Neural cell (in vitro differentiated cells): ENCODE measurements around the gene BRD8. TPM values are rescaled to one million over a fixed set of nuclear protein-coding genes. Genes with fewer than 3 reads are reported as not detected.
"Not testable (repeated sequence)": the region's sequence is repeated elsewhere in the genome, so short reads cannot be mapped to it uniquely, and the experiment has no call there.

Experiments used
- H2AFZ ChIP-seq: fragments of 200-600, 300-800 bp; sonication (generic), shearing (Covaris generic); 2 replicates; pipeline ENCODE4 v1.6.0; 2014; ENCODE audit warnings: low read depth, mild to moderate bottlenecking, antibody characterized with exemption, low read length, moderate library complexity
- H3F3A ChIP-seq: fragments of 200-600 bp; shearing (Covaris generic); 2 replicates; pipeline ENCODE4 v1.6.1; 2016; ENCODE audit warnings: mild to moderate bottlenecking, moderate library complexity, mixed read lengths, antibody characterized with exemption, low read length; ENCODE audit not compliant: insufficient read depth, poor library complexity, severe bottlenecking
- H3K27ac ChIP-seq: fragments of 200-600, 300-800 bp; sonication (generic), shearing (Covaris generic); 2 replicates; pipeline ENCODE4 v1.5.1; 2014; ENCODE audit warnings: mild to moderate bottlenecking, low read length, moderate library complexity
- H3K27me3 ChIP-seq: fragments of 300-800, 200-600 bp; sonication (generic), shearing (Covaris generic); 2 replicates; pipeline ENCODE4 v1.6.0; 2014; ENCODE audit warnings: mild to moderate bottlenecking, low read depth, low read length, moderate library complexity; ENCODE audit not compliant: insufficient read depth
- H3K36me3 ChIP-seq: fragments of 300-800, 200-600 bp; sonication (generic), shearing (Covaris generic); 2 replicates; pipeline ENCODE4 v1.5.1; 2014; ENCODE audit warnings: mild to moderate bottlenecking, antibody characterized with exemption, low read length, moderate library complexity; ENCODE audit not compliant: insufficient read depth
- H3K4me2 ChIP-seq: fragments of 300-800, 200-600 bp; sonication (generic), shearing (Covaris generic); 2 replicates; pipeline ENCODE4 v1.6.0; 2014; ENCODE audit warnings: mild to moderate bottlenecking, low read length
- H3K4me3 ChIP-seq: fragments of 300-800, 200-600 bp; sonication (generic), shearing (Covaris generic); 2 replicates; pipeline ENCODE4 v1.5.1; 2014; ENCODE audit warnings: mild to moderate bottlenecking, low read length, moderate library complexity
- H3K79me2 ChIP-seq: fragments of 200-600 bp; shearing (Covaris generic); replicated peaks from 2 replicates; pipeline ENCODE4 v1.6.0; 2014; ENCODE audit warnings: mild to moderate bottlenecking, low read length, moderate library complexity; ENCODE audit not compliant: insufficient read depth
- H3K9ac ChIP-seq: fragments of 300-800, 200-600 bp; sonication (generic), shearing (Covaris generic); 2 replicates; pipeline ENCODE4 v1.6.1; 2016; ENCODE audit warnings: mild to moderate bottlenecking, low read length, mixed read lengths
- H3K9me2 ChIP-seq: fragments of 200-600 bp; shearing (Covaris generic); 2 replicates; pipeline ENCODE4 v1.6.1; 2016; ENCODE audit warnings: mild to moderate bottlenecking, low read length, mixed read lengths; ENCODE audit not compliant: insufficient read depth
- H3K9me3 ChIP-seq: fragments of 200-600, 300-800 bp; sonication (generic), shearing (Covaris generic); 2 replicates; pipeline ENCODE4 v1.6.1; 2016; ENCODE audit warnings: mild to moderate bottlenecking, mixed run types, low read length, moderate library complexity, mixed read lengths
- H4K20me1 ChIP-seq: fragments of 200-600 bp; shearing (Covaris generic); 2 replicates; pipeline ENCODE4 v1.6.1; 2016; ENCODE audit warnings: mild to moderate bottlenecking, mixed run types; ENCODE audit not compliant: insufficient read depth
- EP300 ChIP-seq: fragments of 450-650 bp; conservative IDR thresholded peaks from 2 replicates; pipeline ENCODE4 v1.6.1; 2014; ENCODE audit warnings: antibody characterized with exemption, mild to moderate bottlenecking, moderate library complexity; ENCODE audit not compliant: poor library complexity, severe bottlenecking
- EZH2 ChIP-seq: fragments of 200-600, 300-800 bp; shearing (Covaris generic), sonication (generic); IDR thresholded peaks from 2 replicates; pipeline ENCODE4 v1.6.1; 2014; ENCODE audit warnings: antibody characterized with exemption, low read length, borderline replicate concordance, mild to moderate bottlenecking; ENCODE audit not compliant: insufficient read depth, poor library complexity, severe bottlenecking
- MXI1 ChIP-seq: fragments of 450-650 bp; conservative IDR thresholded peaks from 2 replicates; pipeline ENCODE4 v1.6.1; 2014; ENCODE audit warnings: antibody characterized with exemption, mild to moderate bottlenecking; ENCODE audit not compliant: poor library complexity, severe bottlenecking
- POLR2AphosphoS5 ChIP-seq: IDR thresholded peaks from 2 replicates; pipeline ENCODE4 v1.6.1; 2012
- RAD21 ChIP-seq: fragments of 450-650 bp; conservative IDR thresholded peaks from 2 replicates; pipeline ENCODE4 v1.6.1; 2014; ENCODE audit warnings: antibody characterized with exemption, mild to moderate bottlenecking, moderate library complexity
- SMC3 ChIP-seq: fragments of 450-650 bp; conservative IDR thresholded peaks from 2 replicates; pipeline ENCODE4 v1.6.1; 2014; ENCODE audit warnings: antibody characterized with exemption, mild to moderate bottlenecking, moderate library complexity; ENCODE audit not compliant: poor library complexity
- TAF1 ChIP-seq: IDR thresholded peaks from 2 replicates; pipeline ENCODE4 v1.6.1; 2012; ENCODE audit warnings: low read depth
- polyA plus RNA-seq: library from polyadenylated mRNA; depleted of rRNA; stranded (reverse); fragments of >200 nt; gene quantifications from 2 replicates; pipeline ENCODE4 v1.2.3, GENCODE V29; 2014
- TF ChIP-seq, protein P1 (sequence below): fragments of 450-650 bp; IDR thresholded peaks from 2 replicates; pipeline ENCODE4 v1.5.1; 2014; ENCODE audit warnings: antibody characterized with exemption, mild to moderate bottlenecking, moderate library complexity; ENCODE audit not compliant: poor library complexity, severe bottlenecking
- TF ChIP-seq, protein P2 (sequence below): IDR thresholded peaks from 2 replicates; pipeline ENCODE4 v1.6.1; 2012; ENCODE audit warnings: borderline replicate concordance

The BRD8 gene
- polyA plus RNA-seq, 1 donor from 2014 or later = 96.1 TPM

DNA sequence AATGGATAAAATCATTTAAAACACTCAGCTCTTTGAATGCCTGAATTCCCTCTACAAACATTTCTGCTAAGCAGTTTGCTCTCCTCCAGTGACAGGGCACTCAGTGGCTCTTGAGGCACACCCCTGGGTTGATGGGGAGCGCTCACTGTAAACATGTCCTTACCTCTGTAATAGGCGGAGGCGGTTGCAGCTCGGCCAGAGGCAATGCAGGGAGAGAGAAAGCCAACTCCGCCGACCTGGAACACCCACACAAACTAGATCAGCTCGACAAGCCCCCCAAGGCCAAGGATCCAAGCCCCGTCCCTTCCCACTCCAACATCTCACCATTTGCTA, 34.4 kb upstream of the BRD8 start:
- H2AFZ ChIP-seq = peak overlapping the region; percentile 83
- H3K4me2 ChIP-seq = peak overlapping the region; percentile 91
- H3K9ac ChIP-seq = peak overlapping the region; percentile 81
- TF ChIP-seq TAF1 (no peak), RAD21 (no peak), EP300 (no peak), SMC3 (peak; percentile 46), POLR2AphosphoS5 (no peak), MXI1 (no peak)
- TF ChIP-seq, protein P1, sequence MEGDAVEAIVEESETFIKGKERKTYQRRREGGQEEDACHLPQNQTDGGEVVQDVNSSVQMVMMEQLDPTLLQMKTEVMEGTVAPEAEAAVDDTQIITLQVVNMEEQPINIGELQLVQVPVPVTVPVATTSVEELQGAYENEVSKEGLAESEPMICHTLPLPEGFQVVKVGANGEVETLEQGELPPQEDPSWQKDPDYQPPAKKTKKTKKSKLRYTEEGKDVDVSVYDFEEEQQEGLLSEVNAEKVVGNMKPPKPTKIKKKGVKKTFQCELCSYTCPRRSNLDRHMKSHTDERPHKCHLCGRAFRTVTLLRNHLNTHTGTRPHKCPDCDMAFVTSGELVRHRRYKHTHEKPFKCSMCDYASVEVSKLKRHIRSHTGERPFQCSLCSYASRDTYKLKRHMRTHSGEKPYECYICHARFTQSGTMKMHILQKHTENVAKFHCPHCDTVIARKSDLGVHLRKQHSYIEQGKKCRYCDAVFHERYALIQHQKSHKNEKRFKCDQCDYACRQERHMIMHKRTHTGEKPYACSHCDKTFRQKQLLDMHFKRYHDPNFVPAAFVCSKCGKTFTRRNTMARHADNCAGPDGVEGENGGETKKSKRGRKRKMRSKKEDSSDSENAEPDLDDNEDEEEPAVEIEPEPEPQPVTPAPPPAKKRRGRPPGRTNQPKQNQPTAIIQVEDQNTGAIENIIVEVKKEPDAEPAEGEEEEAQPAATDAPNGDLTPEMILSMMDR = no peak
- TF ChIP-seq, protein P2, sequence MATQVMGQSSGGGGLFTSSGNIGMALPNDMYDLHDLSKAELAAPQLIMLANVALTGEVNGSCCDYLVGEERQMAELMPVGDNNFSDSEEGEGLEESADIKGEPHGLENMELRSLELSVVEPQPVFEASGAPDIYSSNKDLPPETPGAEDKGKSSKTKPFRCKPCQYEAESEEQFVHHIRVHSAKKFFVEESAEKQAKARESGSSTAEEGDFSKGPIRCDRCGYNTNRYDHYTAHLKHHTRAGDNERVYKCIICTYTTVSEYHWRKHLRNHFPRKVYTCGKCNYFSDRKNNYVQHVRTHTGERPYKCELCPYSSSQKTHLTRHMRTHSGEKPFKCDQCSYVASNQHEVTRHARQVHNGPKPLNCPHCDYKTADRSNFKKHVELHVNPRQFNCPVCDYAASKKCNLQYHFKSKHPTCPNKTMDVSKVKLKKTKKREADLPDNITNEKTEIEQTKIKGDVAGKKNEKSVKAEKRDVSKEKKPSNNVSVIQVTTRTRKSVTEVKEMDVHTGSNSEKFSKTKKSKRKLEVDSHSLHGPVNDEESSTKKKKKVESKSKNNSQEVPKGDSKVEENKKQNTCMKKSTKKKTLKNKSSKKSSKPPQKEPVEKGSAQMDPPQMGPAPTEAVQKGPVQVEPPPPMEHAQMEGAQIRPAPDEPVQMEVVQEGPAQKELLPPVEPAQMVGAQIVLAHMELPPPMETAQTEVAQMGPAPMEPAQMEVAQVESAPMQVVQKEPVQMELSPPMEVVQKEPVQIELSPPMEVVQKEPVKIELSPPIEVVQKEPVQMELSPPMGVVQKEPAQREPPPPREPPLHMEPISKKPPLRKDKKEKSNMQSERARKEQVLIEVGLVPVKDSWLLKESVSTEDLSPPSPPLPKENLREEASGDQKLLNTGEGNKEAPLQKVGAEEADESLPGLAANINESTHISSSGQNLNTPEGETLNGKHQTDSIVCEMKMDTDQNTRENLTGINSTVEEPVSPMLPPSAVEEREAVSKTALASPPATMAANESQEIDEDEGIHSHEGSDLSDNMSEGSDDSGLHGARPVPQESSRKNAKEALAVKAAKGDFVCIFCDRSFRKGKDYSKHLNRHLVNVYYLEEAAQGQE = no peak
- H3K9me2 ChIP-seq = no peaks in the 10 kb centered on the region
- H3F3A ChIP-seq = no peaks in the 10 kb centered on the region
- H3K9me3 ChIP-seq = no peaks in the 10 kb centered on the region
- no peaks in the 10 kb centered on the region for H3K27me3 ChIP-seq
- H3K36me3 ChIP-seq = no peaks in the 10 kb centered on the region
- H3K4me3 ChIP-seq = peak overlapping the region; percentile 89
- H3K79me2 ChIP-seq = peaks cover 34% of the 10 kb centered on the region
- H4K20me1 ChIP-seq = no peaks in the 10 kb centered on the region
- H3K27ac ChIP-seq = peak overlapping the region; percentile 82

DNA sequence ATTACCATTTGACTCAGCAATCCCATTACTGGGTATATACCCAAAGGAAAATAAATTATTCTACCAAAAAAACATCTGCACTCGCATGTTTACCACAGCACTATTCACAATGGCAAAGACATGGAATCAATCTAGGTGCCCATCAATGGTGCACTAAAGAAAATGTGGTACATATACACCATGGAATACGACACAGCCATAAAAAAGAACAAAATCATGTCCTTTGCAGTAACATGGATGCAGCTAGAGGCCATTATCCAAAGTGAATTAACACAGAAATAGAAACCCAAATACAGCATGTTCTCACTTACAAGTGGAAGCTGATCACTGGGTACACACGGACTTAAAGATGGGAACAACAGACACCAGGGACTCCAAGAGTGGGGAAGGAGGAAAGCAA, 32.6 kb upstream of the BRD8 start:
- no peaks in the 10 kb centered on the region for H3K9me2 ChIP-seq
- no peak overlapping the region for H3K4me2 ChIP-seq
- peaks cover 37% of the 10 kb centered on the region for H3K79me2 ChIP-seq
- no peaks in the 10 kb centered on the region for H3K36me3 ChIP-seq
- no peak overlapping the region for H2AFZ ChIP-seq
- H3K27me3 ChIP-seq = no peaks in the 10 kb centered on the region
- H4K20me1 ChIP-seq = no peaks in the 10 kb centered on the region
- H3K27ac ChIP-seq = no peak overlapping the region
- no peaks in the 10 kb centered on the region for H3F3A ChIP-seq
- H3K9me3 ChIP-seq = no peaks in the 10 kb centered on the region
- TF ChIP-seq, protein P1 = no peak
- no peak for TF ChIP-seq POLR2AphosphoS5
- no peak for TF ChIP-seq EZH2
- TF ChIP-seq SMC3 = no peak
- no peak for TF ChIP-seq RAD21
- no peak for TF ChIP-seq MXI1
- TF ChIP-seq, protein P2 = no peak
- TF ChIP-seq EP300 = no peak
- no peak for TF ChIP-seq TAF1
- H3K9ac ChIP-seq = no peak overlapping the region
- no peak overlapping the region for H3K4me3 ChIP-seq

DNA sequence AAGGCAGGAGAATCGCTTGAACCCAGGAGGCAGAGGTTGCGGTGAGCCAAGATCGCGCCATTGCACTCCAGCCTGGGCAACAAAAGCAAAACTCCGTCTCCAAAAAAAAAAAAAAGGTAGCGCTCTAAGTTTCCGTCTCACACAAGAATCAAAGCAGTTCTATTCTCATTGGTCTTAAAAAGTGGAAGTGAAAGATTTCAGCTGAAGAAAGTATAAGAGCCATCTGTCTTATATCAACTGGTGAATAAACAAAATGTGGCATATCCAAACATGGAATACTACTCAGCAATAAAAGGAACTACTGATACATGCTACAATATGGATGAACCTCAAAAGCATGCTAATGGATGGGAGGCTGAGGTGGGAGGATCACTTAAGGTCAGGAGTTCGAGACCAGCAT, 15.4 kb upstream of the BRD8 start:
- H3K36me3 ChIP-seq, H3K4me3 ChIP-seq, H3K9me3 ChIP-seq, H3K27me3 ChIP-seq, H3K4me2 ChIP-seq, H2AFZ ChIP-seq, H3K9me2 ChIP-seq, H3F3A ChIP-seq, H3K9ac ChIP-seq, H3K27ac ChIP-seq, H3K79me2 ChIP-seq, H4K20me1 ChIP-seq: not testable (repeated sequence)
